Choroid plexus epithelial cell (primary cell): ENCODE data around the gene DCDC2C.

Experiments
- DNase-seq: peaks from one replicate; pipeline ENCODE4 v3.0.0-alpha.2; 2010; ENCODE audit warnings: low read depth
- H3K4me3 ChIP-seq: 2 replicates; pipeline ENCODE4 v1.5.1; 2011; ENCODE audit warnings: low read depth, mild to moderate bottlenecking, control low read depth, low read length, moderate library complexity
- CTCF ChIP-seq: conservative IDR thresholded peaks from 2 replicates; pipeline ENCODE4 v1.5.1; 2011; ENCODE audit warnings: low read depth, mild to moderate bottlenecking, control low read depth, inconsistent platforms, low read length, moderate library complexity

DCDC2C gene

GRCh38 chr2:3712831-3713503 is 9.6 kb downstream of the DCDC2C start:
- H3K4me3 ChIP-seq: no peak overlapping the region
- no peak for DNase-seq
- no peak for TF ChIP-seq CTCF

DNA sequence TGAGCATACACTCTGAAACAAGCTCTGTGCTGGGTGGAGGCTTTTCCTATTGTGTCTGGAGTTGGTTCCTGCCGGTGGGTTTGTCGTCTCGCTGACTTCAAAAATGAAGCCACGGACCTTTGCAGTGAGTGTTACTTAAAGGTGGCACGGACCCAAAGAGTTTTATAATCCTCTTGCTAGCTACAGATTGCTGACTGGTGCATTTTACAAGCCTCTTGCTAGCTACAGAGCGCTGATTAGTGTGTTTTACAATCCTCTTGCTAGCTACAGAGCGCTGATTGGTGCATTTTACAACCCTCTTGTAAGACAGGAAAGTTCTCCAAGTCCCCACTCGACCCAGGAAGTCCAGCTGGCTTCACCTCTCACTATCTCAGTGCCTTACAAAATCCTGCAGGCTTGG is 15.3 kb downstream of the DCDC2C start:
- no peak overlapping the region for H3K4me3 ChIP-seq
- TF ChIP-seq CTCF: no peak

DNA sequence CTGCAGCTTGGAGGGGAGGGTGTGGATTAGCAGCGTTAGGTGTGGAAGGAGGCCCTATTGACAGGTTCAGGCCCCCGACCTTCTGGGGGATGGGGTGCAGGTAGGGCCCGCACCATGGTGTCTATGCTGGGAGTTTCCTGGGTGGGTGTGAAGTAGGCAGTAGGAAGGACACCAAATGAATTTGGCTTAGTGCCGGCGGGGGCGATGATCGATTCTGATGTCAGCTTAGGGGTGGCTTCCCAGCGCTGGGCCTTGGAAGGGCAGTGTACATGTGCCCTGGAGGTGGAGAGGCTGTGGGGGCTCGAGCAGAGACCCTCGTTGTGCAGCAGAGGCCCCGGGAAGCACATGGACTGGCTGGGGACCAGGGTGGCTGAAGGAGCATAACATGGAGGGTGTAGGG is 21.6 kb downstream of the DCDC2C start:
- TF ChIP-seq CTCF: no peak
- DNase-seq: no peak
- no peak overlapping the region for H3K4me3 ChIP-seq

More for the DNA sequence above, 15.3 kb downstream of the DCDC2C start:
- no peak for DNase-seq

- no peak for DNase-seq
- no peak for TF ChIP-seq CTCF
Measured at GRCh38 chr2:3725458-3726250, 22.3 kb downstream of the DCDC2C start.

GRCh38 chr2:3726511-3726910 is 23.1 kb downstream of the DCDC2C start:
- no peak for TF ChIP-seq CTCF
- H3K4me3 ChIP-seq: no peak overlapping the region
- no peak for DNase-seq

More at GRCh38 chr2:3725458-3726250, 22.3 kb downstream of the DCDC2C start:
- H3K4me3 ChIP-seq: no peak overlapping the region

DNA sequence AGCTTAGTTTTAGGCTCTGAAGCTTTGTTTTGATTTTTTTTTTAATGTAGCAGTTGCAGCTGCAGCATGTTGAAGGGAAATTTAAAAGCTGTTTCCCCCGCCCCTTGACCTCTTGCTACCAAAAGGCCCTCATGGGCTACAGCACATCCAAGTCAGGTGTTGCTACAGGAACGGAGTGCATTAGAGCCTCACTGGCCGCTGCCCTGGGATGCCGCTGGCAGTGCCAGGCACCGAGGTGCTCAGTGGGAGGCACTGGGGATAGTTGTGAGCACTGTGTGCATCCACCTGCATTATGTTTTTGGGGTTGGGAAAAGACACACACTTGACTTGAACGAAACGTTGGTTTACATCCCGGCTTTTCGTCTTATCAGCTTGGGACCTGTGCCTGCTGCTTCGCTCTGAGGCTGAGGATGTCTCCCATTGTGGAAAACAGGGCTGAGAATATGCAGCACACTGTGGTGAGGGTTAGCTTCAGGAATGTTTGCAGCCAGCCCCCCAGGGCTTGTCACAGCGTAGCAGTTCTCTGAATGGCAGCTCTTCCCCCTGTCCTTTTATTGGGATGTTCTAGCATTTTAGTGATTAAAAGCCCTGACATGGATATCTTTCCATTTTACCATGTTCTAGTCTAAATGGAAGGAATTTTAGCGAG is 24.1 kb downstream of the DCDC2C start:
- no peak for TF ChIP-seq CTCF
- no peak overlapping the region for H3K4me3 ChIP-seq
- no peak for DNase-seq
